ENCODE results near the gene ZMYND8.

DNA sequence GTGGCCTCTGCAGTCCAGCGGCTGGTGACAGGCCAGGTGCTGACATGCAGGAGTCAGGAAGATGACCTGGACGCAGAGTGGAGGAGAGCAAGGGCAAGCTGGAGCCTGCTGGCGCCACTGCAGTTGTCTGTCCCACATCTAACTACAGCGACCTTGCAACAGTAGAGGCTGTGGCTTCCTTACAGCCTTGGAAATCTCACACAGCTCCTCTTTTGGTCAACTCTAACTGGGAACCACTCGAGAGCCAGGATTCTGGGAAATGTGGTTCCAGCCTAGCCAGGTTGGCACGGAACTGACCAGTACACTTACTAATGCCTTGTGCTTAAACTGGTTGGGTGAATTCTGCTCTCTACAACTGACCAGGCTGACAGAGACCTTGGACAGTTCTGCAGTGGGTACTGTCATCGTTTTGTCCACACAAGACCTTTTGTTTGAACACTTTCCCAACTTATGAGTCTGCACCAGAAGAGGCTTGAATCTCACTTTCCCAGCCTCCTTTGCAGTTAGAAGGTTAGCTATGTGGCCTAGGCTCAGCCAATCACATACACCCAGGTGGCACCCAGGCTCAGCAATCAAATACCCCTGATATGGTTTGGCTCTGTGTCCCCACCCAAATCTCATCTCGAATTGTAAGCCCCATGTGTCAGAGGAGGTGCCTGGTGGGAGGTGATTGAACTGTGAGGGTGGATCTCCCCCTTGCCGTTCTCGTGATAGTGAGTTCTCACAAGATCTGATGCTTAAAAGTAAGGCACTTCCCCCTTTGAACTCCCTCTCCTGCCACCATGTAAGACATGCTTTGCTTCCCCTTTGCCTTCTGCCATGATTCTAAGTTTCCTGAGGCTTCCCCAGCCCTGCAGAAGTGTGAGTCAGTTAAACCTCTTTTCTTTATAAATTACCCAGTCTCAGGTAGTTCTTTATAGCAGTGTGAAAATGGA, 153.5 kb downstream of the ZMYND8 start:
- TF ChIP-seq, protein P1, sequence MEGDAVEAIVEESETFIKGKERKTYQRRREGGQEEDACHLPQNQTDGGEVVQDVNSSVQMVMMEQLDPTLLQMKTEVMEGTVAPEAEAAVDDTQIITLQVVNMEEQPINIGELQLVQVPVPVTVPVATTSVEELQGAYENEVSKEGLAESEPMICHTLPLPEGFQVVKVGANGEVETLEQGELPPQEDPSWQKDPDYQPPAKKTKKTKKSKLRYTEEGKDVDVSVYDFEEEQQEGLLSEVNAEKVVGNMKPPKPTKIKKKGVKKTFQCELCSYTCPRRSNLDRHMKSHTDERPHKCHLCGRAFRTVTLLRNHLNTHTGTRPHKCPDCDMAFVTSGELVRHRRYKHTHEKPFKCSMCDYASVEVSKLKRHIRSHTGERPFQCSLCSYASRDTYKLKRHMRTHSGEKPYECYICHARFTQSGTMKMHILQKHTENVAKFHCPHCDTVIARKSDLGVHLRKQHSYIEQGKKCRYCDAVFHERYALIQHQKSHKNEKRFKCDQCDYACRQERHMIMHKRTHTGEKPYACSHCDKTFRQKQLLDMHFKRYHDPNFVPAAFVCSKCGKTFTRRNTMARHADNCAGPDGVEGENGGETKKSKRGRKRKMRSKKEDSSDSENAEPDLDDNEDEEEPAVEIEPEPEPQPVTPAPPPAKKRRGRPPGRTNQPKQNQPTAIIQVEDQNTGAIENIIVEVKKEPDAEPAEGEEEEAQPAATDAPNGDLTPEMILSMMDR (conservative IDR thresholded peaks at IDR 0.05 in 1 of 2, IDR thresholded peaks at IDR 0.05 in 1 of 2; ENCODE audit: extremely low read depth in 1 of 2, insufficient read depth in 1 of 2, low read depth in 1 of 2, low read length in 2 of 2), result no peak
- TF ChIP-seq EZH2 (IDR thresholded peaks at IDR 0.05; ENCODE audit: borderline replicate concordance, low read length), result no peak
